ENCODE data around the gene EEF1AKMT1.
"Not testable (repeated sequence)": the region's sequence is repeated elsewhere in the genome, so short reads cannot be mapped to it uniquely, and the experiment has no call there.

Gene EEF1AKMT1

DNA sequence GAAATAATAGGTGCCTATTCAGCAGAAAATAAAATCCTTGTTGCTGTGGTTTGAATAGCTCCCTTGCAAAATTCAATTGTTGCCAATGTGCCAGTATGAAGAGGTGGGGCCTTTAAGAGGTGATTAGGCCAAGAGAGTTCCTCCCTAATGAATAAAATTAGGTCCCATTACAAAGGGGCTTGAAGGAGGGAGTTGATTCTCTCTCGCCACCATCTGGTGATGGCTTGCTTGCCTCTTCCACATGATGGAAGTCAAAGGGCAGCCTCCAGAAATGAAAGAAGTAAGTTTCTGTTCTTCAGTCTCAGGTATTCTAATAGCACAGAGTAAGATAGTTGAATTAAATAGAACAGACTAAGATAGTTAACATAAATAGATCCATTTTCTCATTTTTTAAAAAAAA, 3.0 kb upstream of the EEF1AKMT1 start:
- DNase-seq: peak in 1 of 2 experiments; percentile 51

DNA sequence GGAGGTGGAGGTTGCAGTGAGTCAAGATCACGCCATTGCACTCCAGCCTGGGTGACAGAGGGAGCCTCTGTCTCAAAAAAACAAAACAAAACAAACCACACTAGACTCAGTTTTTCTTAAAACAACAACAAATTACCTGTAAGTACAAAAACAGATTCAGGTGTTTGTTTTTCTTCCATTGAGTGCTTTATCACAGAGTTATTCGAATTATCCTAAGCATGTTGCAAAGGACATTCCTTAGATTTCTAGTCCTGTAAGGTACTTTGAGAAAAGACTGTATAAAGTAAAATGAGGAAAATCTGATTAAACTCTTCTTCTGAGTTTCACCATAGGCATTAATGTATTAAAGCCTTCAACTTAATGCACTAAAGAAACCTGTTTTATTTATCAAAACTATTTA, 2.2 kb upstream of the EEF1AKMT1 start:
- DNase-seq: no peak

DNA sequence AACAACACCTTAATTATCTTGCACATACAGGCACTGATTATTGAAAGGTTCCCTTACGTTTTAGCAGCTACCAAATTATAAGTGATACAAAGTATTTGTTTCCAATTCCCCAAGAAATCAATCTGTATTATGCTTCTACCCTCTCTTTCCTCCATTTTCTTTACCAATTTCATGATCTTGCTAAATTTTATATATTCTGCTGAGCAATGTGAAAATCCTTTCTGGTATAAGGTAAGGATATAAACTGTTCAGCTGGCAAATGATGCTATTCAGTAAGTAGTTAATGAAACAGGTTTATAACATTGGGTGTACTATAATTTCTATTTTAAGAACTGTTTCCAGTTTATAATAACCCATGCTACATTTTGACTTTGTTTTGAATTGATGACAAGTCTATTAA, 985 bp upstream of the EEF1AKMT1 start:
- DNase-seq: no peak

DNA sequence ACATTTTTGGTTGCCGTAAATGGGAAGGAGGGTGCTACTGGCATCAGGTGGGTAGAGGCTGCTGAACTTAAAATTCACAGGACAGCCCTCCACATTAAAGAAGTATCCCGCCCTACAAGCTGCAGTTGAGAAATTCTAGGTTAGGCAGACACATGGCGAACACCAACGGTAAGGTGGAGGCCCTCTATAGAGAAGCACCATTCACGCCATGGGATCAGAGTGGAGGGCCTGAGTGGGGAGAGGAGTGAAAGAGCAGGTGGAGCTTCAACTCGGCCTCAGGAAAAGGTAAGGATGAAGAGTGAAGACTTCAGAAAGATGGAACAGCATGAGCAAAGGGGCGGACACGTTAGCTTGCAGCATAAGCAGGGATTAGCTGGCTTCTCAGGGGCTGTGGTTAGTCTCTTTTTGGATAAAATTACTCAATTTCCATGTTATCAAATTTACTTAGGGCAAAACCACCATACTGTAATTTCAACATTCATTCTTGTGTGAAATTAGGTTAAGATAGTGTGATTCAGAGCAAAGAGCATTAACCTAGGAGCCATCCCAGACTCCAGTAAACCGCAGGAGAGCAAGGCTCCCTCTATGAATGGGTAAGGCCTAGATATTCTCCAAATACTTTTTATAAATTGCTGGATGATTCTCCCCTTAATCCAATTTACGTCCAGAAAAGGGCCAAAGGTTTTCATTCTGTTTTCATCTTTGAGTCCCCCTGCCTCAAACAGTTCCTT, 1.2 kb downstream of the EEF1AKMT1 start:
- DNase-seq: no peak

DNA sequence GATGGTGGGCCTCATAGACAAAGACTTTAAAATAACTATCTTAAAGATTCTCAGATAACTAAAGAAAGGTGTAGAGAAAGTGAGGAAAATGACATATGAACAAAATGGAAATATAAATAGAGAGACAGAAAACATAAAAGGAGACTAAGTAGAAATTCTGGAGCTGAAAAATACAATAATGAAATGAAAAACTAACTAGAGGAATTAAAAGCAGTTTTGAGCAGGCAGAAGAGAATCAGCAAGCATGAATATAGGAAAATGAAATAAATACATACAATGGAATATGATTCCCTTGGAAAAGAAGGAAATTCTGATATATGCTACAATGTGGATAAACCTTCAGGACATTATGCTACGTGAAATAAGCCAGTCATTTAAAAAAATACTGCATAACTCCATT, 3.9 kb downstream of the EEF1AKMT1 start:
- no peak for DNase-seq

DNA sequence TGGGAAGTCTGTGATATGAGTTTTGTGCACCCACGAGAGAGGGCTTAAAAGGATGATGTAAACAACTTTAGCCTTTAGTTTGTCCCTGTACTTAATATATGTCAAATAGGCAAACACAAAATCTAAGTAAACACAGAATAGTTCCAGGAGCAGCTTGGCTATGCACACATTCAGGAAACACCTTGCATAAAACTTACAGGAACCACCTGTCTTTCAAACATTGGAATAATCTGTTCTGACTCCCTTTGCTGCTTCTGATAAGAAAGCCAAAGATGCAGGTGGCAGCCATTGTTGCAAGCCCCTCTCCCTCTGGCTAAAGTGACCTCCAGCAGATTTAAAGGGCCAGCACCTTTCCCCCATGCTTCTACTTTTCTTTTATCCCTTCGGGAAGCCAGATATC, 4.7 kb downstream of the EEF1AKMT1 start:
- no peak for DNase-seq

DNA sequence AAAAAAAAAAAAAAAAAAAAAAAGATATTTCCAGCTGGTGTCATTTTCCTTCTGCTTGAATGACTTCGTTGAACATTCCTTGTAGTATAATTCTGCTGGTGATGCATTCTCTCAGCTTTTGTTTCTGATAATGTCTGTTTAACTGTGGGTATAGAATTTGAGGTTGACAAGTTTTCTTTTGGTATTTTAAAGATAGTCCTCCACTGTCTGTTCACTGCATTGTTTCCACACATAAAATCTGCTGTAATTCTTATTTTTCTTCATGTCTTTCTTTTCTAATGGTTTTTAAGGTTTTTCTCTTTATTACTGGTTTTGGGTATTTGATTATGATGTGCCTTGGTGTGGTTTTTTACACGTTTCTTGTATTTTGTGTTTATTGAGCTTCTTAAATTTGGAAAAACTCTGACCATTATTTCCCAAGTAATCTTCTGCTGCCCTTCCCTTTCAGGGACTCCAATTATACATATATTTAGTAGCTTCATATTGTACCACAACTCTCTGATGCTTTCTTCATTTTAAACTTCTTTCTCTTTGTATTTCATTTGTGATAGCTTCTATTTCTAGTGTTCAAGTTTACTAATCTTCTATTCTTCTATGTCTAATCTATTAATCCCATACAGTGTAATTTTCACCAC, 6.3 kb downstream of the EEF1AKMT1 start:
- no peak for DNase-seq

DNA sequence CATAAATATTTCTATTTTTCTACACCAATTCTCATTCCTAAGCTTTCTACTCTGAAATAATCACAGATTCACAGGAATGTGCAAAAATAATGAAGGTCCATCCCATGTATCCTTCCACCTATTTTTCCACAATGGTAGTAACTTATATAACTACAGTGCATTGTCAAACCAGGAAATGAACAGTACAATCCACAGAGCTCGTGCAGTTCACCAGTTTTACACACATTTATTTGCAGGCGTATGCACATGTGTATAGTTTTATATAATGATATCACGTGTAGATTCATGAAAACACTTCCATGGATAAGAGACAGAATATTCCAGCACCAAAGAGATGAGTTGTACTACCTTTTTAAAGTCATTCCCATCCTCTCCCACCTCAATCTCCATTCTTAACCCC, 12.9 kb downstream of the EEF1AKMT1 start:
- DNase-seq: no peak

DNA sequence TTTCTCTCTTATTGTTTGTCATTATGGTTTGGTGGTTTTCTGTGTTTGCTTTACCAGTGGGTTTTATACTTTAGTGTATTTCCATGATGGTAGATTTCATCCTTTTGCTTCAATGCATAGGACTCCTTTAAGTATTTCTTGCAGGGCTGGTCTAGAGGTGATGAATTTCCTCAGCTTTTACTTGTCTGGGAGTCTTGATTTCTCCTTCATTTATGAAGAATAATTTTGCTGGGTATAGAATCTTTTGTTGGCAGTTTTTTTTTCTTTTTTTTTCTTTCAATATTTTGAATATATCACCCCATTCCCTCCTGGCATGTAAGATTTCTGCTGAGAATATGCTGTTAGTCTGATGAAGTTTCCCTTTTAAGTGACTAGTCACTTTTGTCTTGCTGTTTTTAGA, 19.8 kb downstream of the EEF1AKMT1 start:
- no peak for DNase-seq

DNA sequence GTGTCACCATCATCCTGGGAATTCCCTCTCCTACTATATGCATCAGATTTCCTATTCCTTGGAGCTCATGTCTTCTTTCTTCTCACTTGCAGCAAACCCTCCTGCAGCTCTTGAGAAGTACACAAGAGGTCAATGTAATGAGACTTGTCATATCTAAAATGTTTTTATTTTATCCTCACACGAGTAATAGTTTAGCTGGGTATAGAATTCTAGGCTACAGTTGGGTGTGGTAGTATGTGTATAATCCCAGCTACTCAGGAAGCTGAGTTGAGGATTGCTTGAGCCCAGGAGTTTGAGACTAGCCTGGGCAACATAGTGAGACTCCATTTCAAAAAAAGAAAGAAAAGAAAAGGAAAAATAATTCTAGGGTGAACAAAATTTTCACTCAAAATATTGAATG, 24.4 kb downstream of the EEF1AKMT1 start:
- DNase-seq: no peak

DNA sequence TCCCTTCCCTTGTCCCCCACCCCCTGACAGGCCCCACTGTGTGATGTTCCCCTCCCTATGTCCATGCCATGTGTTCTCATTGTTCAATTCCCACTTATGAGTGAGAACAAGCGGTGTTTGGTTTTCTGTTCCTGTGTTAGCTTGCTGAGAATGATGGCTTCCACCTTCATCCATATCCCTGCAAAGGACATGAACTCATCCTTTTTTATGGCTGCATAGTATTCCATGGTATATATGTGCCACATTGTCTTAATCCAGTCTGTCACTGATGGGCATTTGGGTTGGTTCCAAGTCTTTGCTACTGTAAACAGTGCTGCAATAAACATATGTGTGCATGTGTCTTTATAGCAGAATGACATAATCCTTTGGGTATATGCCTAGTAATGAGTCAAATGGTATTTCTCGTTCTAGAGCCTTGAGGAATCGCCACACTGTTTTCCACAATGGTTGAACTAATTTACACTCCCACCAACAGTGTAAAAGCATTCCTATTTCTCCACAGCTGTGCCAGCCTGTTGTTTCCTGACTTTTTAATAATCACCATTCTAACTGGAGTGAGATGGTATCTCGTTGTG, 29.8 kb downstream of the EEF1AKMT1 start:
- DNase-seq: not testable (repeated sequence)

DNA sequence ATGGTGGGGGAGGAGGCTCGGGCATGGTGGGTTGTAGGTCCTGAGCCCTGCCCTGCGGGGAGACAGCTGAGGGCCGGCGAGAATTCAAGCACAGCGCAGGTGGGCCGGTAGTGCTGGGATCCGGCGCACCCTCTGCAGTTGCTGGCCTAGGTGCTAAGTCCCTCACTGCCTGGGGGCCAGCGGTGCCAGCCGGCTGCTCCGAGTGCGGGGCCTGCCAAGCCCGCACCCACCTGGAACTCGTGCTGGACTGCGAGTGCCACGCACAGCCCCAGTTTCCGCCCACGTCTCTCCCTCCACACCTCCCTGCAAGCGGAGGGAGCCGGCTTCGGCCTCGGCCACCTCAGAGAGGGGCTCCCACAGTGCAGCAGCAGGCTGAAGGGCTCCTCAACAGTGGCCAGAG, 33.7 kb downstream of the EEF1AKMT1 start:
- no peak for DNase-seq

DNA sequence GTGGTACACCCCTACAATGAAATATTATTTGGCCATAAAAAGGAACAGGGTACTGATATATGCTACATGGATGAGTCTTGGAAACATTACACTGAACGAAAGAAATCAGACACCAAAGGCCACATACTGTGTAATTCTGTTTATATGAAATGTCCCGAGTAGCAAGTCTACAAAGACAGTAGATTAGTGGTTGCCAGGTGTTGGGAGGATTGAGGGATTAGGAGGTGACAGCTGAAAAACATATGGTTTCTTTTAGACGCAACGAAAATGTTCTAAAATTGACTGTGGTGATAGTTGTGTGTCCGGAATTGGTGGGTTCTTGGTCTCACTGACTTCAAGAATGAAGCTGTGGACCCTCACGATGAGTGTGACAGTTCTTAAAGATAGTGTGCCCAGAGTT, 35.1 kb downstream of the EEF1AKMT1 start:
- peak; percentile 86 to 96 for DNase-seq

DNA sequence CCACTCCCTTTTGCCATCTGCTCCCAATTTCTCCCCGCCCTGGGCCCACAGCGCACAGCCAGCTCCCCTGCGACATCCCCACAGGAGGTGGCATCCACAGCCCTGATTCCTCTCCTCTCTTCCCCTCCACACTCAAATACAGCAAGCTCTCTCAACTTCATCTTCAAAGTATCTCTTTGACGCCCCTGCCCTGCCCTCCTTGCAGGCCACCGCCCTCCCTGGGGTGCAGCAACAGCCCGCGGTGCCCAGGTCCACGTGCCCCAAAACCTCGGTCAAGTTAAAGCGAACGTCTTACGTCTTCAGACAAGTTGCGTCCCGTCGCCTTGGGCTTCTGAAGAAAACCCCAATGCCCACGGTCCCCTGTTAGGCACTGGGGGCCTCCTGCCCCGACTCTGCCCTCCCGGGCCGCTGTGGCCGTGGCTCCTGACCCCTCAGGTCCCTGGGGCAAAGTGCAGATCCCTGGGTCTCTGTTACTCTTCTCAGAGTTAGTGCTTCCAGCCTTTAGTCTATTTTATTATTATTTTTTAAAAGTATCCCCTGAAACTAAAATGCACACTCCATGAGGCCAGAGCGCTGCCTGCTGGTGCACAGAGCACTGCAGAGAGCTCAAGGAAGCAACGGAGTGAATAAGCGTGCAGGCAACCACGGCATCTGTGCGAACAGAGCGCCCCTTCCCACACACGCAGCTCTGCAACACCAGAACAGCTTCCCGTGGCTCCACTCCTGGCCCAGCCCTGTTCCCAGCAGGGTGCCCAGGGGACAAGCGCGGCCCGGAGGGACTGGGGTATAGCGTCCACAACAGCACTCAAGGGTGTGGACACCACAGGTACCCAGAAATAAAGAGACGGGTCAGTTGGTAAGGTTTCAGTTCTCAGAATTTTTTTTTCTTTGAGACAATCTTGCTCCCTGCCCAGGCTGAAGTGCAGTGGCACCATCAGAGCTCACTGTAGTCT, 43.9 kb downstream of the EEF1AKMT1 start:
- peak in 1 of 2 experiments; percentile 17 for DNase-seq

DNA sequence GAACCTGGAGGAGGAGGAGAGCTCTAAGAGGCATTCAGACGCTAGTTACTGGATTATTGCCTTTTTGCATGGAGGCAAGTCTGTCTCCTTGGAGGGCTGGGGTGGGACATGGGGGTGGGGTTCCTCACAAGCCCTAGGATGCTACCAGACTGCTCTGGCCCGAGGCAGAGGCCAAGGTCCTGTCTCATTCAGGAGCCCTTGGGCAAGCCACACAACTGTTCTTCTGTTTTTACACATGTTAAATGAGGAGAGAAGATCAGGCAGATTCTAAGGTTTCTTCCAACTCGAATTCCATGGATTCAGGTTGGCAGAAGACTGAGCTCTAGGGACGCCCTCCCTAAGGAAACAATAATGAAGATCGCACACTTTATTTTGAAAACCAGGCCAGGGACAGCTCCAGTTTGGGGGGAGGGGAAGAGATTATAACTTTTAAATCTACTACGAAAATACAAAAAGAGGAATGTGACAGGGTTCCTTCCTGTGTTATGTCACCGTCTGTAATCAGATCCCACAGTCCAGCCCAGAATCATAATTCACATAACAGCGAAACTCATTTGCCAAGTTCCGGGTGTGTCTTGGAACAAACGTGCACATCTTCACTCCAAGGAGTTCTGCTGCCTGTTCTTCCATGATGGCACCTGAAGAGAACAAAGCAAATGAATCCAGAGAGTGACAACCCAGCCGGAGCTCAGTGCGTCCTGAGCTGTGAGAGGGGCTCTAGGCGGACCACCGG, 45.0 kb downstream of the EEF1AKMT1 start:
- no peak for DNase-seq

DNA sequence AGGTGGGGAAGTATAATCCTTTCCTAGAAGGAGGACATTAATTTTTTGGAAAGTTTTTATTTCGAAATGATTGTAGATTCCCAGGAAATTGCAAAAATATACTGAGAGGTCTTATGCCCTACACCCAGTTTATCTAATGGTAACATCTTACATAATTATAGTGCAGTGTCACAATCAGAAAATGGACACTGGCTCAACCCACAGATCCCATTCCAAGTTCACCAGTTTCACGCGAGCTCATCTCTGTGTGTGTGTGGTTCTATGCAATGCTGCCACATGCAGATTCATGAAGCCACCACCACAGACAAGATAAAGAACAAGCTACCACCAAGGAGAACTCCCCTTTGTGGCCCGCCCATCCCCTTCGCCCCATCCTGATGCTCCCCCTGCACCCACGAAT, 45.9 kb downstream of the EEF1AKMT1 start:
- no peak for DNase-seq

DNA sequence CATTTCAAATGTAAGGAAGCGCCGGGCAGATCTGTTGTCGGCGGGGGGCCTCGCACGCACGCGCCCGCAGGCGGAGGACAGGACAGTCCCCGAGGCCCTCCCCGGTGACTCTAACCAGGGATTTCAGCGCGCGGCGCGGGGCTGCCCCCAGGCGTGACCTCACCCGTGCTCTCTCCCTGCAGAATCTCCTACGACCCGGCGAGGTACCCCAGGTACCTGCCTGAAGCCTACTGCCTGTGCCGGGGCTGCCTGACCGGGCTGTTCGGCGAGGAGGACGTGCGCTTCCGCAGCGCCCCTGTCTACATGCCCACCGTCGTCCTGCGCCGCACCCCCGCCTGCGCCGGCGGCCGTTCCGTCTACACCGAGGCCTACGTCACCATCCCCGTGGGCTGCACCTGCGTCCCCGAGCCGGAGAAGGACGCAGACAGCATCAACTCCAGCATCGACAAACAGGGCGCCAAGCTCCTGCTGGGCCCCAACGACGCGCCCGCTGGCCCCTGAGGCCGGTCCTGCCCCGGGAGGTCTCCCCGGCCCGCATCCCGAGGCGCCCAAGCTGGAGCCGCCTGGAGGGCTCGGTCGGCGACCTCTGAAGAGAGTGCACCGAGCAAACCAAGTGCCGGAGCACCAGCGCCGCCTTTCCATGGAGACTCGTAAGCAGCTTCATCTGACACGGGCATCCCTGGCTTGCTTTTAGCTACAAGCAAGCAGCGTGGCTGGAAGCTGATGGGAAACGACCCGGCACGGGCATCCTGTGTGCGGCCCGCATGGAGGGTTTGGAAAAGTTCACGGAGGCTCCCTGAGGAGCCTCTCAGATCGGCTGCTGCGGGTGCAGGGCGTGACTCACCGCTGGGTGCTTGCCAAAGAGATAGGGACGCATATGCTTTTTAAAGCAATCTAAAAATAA, 52.1 kb downstream of the EEF1AKMT1 start:
- peak; percentile 29 to 61 for DNase-seq

DNA sequence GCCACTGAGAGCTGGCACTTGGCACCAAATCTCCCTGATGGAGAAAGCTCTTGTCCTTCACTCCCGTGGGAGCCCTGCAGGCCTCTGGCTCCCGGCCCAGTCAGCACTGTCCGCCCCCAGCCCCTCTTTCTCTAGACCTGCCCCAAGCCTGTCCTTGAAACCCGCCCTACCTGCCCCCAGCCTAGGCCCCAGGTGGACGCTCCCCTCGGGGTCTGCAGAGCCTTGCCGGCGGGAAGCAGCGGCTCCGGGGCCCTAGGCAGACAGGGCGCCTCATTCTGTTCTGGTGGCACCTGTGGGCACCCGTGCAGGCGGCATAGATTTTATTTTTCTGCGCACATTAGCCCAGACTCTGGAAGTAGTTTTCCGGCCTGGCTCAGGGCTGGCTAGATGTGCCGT, 52.7 kb downstream of the EEF1AKMT1 start:
- DNase-seq: no peak

DNA sequence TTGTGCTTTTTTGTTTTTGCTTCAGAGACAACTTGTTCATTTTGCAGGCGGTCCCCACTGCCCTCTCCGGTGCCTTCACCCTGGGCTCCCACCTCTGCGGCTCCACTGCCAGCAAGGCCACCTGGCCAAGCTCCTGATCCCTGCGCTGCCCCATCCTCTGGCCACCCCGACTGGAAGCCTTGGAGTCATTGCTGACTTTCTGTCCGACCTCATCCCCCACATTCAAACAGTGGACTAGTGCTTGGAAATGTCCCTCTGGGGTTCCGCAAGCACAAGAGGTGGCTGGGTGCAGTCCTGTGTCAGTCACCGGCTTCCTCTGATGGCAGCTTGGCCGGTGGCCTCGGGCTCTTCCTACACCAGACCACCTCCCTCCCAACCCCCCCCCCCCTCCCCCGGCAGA, 53.3 kb downstream of the EEF1AKMT1 start:
- no peak for DNase-seq

DNA sequence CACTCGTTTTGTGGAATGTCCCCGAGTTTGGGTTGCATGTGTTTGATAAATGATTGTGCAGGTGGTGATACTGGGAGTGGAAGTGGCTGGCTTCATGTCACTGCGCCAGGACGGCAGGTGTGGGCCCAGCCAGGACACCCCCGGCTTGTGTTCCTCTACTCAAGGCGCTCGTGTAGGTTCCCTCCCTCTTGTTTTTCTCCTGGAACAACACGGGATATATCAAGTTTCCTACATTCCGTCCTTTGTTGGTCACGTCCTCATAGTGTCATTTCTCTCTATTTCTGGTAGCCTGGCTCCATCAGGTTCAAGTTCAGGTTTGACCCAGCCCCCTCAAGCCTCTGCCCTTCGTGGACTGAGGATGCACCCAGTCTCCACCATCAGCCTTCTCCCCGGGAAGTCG, 54.0 kb downstream of the EEF1AKMT1 start:
- no peak for DNase-seq

DNA sequence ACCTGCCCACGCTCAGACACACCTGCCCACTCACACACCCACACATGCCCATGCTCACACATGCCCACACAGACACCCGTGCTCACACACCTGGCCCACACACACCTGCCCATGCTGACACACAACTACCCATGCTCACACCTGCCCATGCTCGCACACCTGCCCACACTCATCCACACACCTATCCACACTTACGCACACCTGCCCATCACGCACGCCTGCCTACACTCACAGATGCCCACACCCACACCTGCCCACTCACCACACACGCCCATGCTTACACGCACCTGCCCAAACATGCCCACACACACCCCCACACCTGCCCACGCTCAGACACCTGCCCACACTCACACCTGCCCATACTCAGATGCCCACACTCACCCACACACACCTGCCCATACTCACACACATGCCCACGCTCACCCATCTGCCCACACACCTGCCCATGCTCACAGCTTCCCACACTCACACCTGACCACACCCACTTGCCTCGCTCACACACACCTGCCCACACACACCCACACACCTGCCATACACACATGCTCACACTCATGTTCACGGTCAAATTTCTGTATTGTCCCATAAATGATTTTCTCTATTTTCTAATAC, 54.7 kb downstream of the EEF1AKMT1 start:
- DNase-seq: no peak
